DND-41 (cell line): ENCODE data around the gene LYRM7.
"Not testable (repeated sequence)": the region's sequence is repeated elsewhere in the genome, so short reads cannot be mapped to it uniquely, and the experiment has no call there.

Source experiments
- ATAC-seq: fragments of 200-7000 bp; cut with Tn5 transposase; 3 replicates; pipeline ENCODE4 v1.9.1; 2021; ENCODE audit warnings: low read depth; ENCODE audit not compliant: insufficient read depth
- DNase-seq: peaks from one replicate; pipeline ENCODE4 v3.0.0-alpha.2; 2020
- H2AFZ ChIP-seq: 2 replicates; pipeline ENCODE4 v1.6.0; 2012; ENCODE audit warnings: low read depth, low read length
- H3K27ac ChIP-seq: 2 replicates; pipeline ENCODE4 v1.5.1; 2012; ENCODE audit warnings: low read length, inconsistent platforms
- H3K27me3 ChIP-seq: fragments of 200-600 bp; sonication (generic); 2 replicates; pipeline ENCODE4 v1.6.0; 2012; ENCODE audit warnings: low read length, mild to moderate bottlenecking, inconsistent platforms; ENCODE audit not compliant: insufficient read depth, poor library complexity
- H3K36me3 ChIP-seq: 2 replicates; pipeline ENCODE4 v1.5.1; 2012; ENCODE audit warnings: low read length, inconsistent platforms; ENCODE audit not compliant: insufficient read depth
- H3K4me1 ChIP-seq: 2 replicates; pipeline ENCODE4 v1.5.1; 2012; ENCODE audit warnings: mild to moderate bottlenecking, low read length; ENCODE audit not compliant: insufficient read depth
- H3K4me2 ChIP-seq: 2 replicates; pipeline ENCODE4 v1.6.0; 2012; ENCODE audit warnings: mild to moderate bottlenecking, moderate library complexity, low read length, inconsistent platforms; ENCODE audit not compliant: insufficient read depth
- H3K4me3 ChIP-seq, 2 experiments: fragments of 200-600 bp in 1 of 2; shearing (Covaris generic) in 1 of 2; 2 replicates each; pipeline ENCODE4 v1.5.1; 2012 to 2016; ENCODE audit warnings: inconsistent platforms in 2 of 2, low read length in 2 of 2, mild to moderate bottlenecking in 2 of 2, low read depth in 1 of 2, moderate library complexity in 1 of 2
- H3K79me2 ChIP-seq: 2 replicates; pipeline ENCODE4 v1.6.0; 2012; ENCODE audit warnings: low read length, inconsistent platforms; ENCODE audit not compliant: insufficient read depth
- H3K9ac ChIP-seq: 2 replicates; pipeline ENCODE4 v1.6.0; 2012; ENCODE audit warnings: low read depth, mild to moderate bottlenecking, inconsistent platforms, low read length, moderate library complexity
- H3K9me3 ChIP-seq: 2 replicates; pipeline ENCODE4 v1.5.1; 2012; ENCODE audit warnings: low read length, moderate library complexity, mild to moderate bottlenecking, inconsistent platforms; ENCODE audit not compliant: insufficient read depth, severe bottlenecking
- H4K20me1 ChIP-seq: 2 replicates; pipeline ENCODE4 v1.6.0; 2012; ENCODE audit warnings: low read length; ENCODE audit not compliant: insufficient read depth
- EZH2 ChIP-seq: IDR thresholded peaks from 3 replicates; pipeline ENCODE4 v1.6.1; 2012; ENCODE audit warnings: borderline replicate concordance, low read depth, mild to moderate bottlenecking, moderate library complexity, low read length, inconsistent platforms; ENCODE audit not compliant: severe bottlenecking
- TF ChIP-seq, protein P1 (sequence below): IDR thresholded peaks from 2 replicates; pipeline ENCODE4 v1.5.1; 2012; ENCODE audit warnings: borderline replicate concordance, low read length, moderate library complexity, mild to moderate bottlenecking; ENCODE audit not compliant: poor library complexity, severe bottlenecking; ENCODE audit errors: extremely low read depth

The LYRM7 gene

DNA sequence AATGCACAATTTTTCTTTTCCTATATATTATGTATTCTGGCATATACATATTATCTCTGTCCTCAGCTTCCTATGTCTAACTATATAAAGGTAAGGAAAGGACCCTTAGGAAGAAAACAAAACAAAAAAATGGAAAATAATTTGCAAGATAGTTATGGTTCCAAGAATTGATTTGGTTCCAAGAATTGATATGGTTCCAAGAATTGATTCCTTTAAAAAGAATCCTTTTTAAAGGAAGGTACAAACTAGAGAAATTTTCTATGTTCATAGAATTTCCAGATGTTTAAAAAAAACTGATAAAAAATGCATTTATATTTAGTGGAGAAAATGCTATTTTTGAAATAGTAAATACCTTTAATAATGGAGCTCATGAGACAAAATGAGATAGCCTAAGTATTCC lies 12.1 kb downstream of the LYRM7 start:
- DNase-seq (no peak), ATAC-seq (no peak)
- Histone ChIP-seq H3K27ac (no peak overlapping the region), H3K9me3 (no peaks in the 10 kb centered on the region), H3K36me3 (peaks cover 8% of the 10 kb centered on the region; the same call in 1 of the 2 replicates), H3K27me3 (no peaks in the 10 kb centered on the region), H2AFZ (no peak overlapping the region), H3K79me2 (peaks cover 17% of the 10 kb centered on the region; the same call in 1 of the 2 replicates), H4K20me1 (no peaks in the 10 kb centered on the region), H3K9ac (no peak overlapping the region), H3K4me3 (no peak overlapping the region), H3K4me2 (no peak overlapping the region), H3K4me1 (no peaks in the 10 kb centered on the region)
- TF ChIP-seq, protein P1, sequence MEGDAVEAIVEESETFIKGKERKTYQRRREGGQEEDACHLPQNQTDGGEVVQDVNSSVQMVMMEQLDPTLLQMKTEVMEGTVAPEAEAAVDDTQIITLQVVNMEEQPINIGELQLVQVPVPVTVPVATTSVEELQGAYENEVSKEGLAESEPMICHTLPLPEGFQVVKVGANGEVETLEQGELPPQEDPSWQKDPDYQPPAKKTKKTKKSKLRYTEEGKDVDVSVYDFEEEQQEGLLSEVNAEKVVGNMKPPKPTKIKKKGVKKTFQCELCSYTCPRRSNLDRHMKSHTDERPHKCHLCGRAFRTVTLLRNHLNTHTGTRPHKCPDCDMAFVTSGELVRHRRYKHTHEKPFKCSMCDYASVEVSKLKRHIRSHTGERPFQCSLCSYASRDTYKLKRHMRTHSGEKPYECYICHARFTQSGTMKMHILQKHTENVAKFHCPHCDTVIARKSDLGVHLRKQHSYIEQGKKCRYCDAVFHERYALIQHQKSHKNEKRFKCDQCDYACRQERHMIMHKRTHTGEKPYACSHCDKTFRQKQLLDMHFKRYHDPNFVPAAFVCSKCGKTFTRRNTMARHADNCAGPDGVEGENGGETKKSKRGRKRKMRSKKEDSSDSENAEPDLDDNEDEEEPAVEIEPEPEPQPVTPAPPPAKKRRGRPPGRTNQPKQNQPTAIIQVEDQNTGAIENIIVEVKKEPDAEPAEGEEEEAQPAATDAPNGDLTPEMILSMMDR, result no peak
- TF ChIP-seq EZH2, result no peak

DNA sequence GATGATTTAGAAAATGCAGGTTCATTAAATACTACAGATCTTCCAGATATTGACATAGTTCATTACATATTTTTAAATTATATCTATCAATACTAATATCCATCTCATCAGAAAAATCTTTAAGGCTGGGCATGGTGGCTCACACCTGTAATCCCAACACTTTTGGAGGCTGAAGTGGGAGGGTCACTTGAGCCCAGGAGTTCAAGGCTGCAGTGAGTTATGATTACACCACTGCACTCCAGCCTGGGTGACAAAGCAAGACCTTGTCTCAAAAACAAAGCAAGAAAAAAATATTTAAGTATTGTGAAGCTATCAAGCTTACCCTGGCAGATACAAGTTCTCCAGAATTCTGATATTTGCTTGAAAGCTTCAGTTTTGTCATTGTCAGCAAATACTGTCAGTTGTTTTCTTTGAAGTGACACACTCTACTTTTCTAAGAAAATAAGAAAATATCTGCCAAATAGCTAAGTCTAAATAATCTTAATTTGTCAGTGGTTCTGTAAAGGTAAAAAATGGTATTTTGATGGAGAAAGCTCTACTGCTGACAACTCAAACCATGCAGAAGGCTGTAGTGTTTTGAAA lies 14.9 kb downstream of the LYRM7 start:
- no peak overlapping the region for H3K27ac ChIP-seq
- H3K4me1 ChIP-seq, result no peaks in the 10 kb centered on the region
- H3K36me3 ChIP-seq, result peaks cover 8% of the 10 kb centered on the region; the same call in 1 of the 2 replicates
- no peak for ATAC-seq
- no peak overlapping the region for H3K9ac ChIP-seq
- no peaks in the 10 kb centered on the region for H3K9me3 ChIP-seq
- no peak overlapping the region for H2AFZ ChIP-seq
- no peaks in the 10 kb centered on the region for H4K20me1 ChIP-seq
- H3K79me2 ChIP-seq, result peaks cover under 1% of the 10 kb centered on the region; the same call in 1 of the 2 replicates
- TF ChIP-seq, protein P1, result no peak
- no peak for TF ChIP-seq EZH2
- no peak for DNase-seq
- H3K27me3 ChIP-seq, result no peaks in the 10 kb centered on the region
- H3K4me2 ChIP-seq, result no peak overlapping the region
- no peak overlapping the region for H3K4me3 ChIP-seq

DNA sequence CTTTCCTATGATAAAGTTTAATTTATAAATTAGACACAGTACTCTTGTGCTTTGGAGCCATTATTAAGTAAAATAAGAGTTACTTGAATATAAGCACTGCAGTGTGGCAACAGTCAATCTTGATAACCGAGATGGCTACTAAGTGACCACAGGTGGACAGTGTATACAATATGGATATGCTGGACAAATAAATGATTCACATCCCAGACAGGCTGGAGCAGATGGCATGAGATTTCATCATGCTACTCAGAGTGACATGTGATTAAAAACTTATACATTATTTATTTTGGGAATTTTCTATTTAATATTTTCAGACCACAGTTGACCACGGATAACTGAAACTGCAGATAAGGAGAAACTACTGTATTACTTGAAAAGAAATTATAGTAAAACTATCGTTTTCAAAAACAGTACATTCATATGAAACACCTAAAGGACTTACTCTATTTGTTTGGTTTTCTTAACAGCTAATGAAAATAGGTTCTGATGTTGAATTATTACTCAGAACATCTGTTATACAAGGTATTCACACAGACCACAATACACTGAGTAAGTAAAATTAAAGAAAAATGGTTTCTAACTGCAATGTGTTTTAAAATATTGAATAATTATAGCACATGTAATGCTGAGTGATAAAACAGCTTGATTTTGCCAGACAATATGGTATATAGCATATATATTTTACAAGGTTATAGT lies 16.0 kb downstream of the LYRM7 start:
- no peak overlapping the region for H3K4me2 ChIP-seq
- no peaks in the 10 kb centered on the region for H3K4me1 ChIP-seq
- H3K9me3 ChIP-seq, result no peaks in the 10 kb centered on the region
- no peaks in the 10 kb centered on the region for H3K79me2 ChIP-seq
- no peak overlapping the region for H3K27ac ChIP-seq
- no peak overlapping the region for H3K9ac ChIP-seq
- DNase-seq (no peak), ATAC-seq (no peak)
- no peak overlapping the region for H2AFZ ChIP-seq
- H4K20me1 ChIP-seq, result no peaks in the 10 kb centered on the region
- H3K36me3 ChIP-seq, result peaks cover 8% of the 10 kb centered on the region; the same call in 1 of the 2 replicates
- H3K4me3 ChIP-seq, result no peak overlapping the region
- no peaks in the 10 kb centered on the region for H3K27me3 ChIP-seq
- TF ChIP-seq EZH2, result no peak

DNA sequence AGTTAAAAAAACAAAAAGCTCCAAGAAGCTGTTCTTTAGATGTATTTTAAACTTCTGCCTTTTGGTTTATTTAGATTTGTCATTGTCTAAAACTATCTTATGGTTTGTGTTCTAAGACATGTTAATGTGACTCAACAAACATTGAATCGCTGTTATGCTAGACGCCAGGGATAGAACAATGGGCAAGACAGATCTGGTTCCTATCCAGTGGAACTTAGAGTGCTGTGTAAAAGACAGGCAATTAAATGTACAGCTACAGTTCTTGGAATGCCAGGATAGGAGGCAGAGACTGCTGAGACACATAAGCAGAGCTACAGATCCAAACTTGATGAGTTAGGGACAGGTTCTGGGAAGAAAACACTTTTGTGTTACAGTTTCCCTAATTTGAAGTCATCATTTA lies 22.4 kb downstream of the LYRM7 start:
- no peak overlapping the region for H3K4me3 ChIP-seq
- TF ChIP-seq, protein P1, result no peak
- H2AFZ ChIP-seq, result no peak overlapping the region
- H3K36me3 ChIP-seq, result no peaks in the 10 kb centered on the region
- no peaks in the 10 kb centered on the region for H3K79me2 ChIP-seq
- H3K9ac ChIP-seq, result no peak overlapping the region
- DNase-seq (no peak), ATAC-seq (no peak)
- no peak overlapping the region for H3K4me2 ChIP-seq
- no peaks in the 10 kb centered on the region for H3K4me1 ChIP-seq
- no peak overlapping the region for H3K27ac ChIP-seq
- H3K9me3 ChIP-seq, result no peaks in the 10 kb centered on the region
- H3K27me3 ChIP-seq, result no peaks in the 10 kb centered on the region
- no peaks in the 10 kb centered on the region for H4K20me1 ChIP-seq

DNA sequence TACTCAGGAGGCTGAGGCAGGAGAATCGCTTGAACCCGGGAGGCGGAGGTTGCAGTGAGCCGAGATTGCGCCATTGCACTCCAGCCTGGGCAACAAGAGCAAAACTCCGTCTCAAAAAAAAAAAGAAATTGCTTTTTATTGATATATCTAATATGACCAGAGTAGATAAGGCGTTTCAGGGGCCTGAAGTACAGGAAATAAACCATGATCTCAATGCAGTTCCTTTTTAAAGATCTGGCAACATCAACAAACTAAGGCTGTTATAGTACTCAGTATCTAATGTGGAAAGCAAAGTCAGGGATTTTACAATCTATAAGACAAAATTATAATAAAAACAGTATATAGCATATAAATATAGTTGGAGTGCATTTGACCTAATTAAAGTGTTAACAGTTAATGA lies 23.2 kb downstream of the LYRM7 start:
- H3K4me1 ChIP-seq, H3K9ac ChIP-seq, H3K9me3 ChIP-seq, H3K79me2 ChIP-seq, ATAC-seq, H3K27me3 ChIP-seq, DNase-seq, H4K20me1 ChIP-seq, H3K27ac ChIP-seq, H3K4me2 ChIP-seq, H3K36me3 ChIP-seq, H3K4me3 ChIP-seq, H2AFZ ChIP-seq: not testable (repeated sequence)
